Measurements from ENCODE around the gene SORCS1. TPM values are rescaled to one million over a fixed set of nuclear protein-coding genes. Genes with fewer than 3 reads are reported as not detected.

SORCS1 gene
- total RNA-seq, 1 experiment from 2014 or later = 0.11 TPM

DNA sequence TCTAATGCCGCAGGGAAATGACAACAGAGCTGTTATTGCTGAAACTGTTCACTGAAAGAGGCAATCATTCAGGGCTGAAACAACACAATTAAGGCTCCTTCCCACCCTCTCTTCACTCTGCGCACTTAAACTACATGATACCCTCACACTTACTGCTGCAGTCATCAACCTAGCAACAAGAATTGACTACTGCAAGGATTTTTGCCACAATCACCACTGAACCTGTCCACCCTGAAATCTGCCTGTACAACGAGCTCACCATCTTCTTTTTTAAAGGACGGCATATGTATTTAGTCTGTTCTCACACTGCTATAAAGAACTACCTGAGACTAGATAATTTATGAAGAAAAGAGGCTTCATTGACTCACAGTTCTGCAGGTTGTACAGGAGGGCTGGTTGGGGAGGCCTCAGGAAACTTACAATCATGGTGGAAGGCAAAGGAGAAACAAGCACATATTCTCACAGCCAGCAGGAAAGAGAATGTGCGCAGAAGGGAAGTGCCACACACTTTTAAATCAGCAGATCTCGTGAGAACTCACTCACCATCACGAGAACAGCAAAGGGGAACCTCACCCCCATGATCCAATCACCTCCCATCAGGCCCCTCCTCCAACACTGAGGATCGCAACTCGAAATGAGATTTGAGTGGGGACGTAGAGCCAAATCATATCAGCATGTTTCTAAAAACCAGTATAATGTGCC is 131.7 kb downstream of the SORCS1 start:
- H3K4me1 ChIP-seq (ENCODE audit: insufficient read depth, low read length) = no peaks in the 10 kb centered on the region
- H3K9me3 ChIP-seq (ENCODE audit: low read length) = no peaks in the 10 kb centered on the region
- no TSS peak for BruUV-seq (replicated peaks)
- intact Hi-C loops (cut with micrococcal nuclease) = no loop called here
- TF ChIP-seq, protein P1, sequence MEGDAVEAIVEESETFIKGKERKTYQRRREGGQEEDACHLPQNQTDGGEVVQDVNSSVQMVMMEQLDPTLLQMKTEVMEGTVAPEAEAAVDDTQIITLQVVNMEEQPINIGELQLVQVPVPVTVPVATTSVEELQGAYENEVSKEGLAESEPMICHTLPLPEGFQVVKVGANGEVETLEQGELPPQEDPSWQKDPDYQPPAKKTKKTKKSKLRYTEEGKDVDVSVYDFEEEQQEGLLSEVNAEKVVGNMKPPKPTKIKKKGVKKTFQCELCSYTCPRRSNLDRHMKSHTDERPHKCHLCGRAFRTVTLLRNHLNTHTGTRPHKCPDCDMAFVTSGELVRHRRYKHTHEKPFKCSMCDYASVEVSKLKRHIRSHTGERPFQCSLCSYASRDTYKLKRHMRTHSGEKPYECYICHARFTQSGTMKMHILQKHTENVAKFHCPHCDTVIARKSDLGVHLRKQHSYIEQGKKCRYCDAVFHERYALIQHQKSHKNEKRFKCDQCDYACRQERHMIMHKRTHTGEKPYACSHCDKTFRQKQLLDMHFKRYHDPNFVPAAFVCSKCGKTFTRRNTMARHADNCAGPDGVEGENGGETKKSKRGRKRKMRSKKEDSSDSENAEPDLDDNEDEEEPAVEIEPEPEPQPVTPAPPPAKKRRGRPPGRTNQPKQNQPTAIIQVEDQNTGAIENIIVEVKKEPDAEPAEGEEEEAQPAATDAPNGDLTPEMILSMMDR (conservative IDR thresholded peaks at IDR 0.05; ENCODE audit: low read depth, low read length) = no peak
- TF ChIP-seq EZH2 (IDR thresholded peaks at IDR 0.05; ENCODE audit: low read length, unreplicated experiment) = no peak
- TF ChIP-seq EZH2phosphoT487 (IDR thresholded peaks at IDR 0.05; ENCODE audit: borderline replicate concordance, low read length) = no peak
- H3K9me2 ChIP-seq (replicated peaks; ENCODE audit: low read length) = no peaks in the 10 kb centered on the region
- H4K20me1 ChIP-seq (ENCODE audit: low read length) = no peaks in the 10 kb centered on the region
- H2AFZ ChIP-seq (ENCODE audit: low read length) = no peak overlapping the region
- H3K79me2 ChIP-seq (ENCODE audit: low read length) = no peaks in the 10 kb centered on the region
- peaks cover 71% of the 10 kb centered on the region for H3K27me3 ChIP-seq (ENCODE audit: low read length)
- H3K9ac ChIP-seq (ENCODE audit: low read length) = no peak overlapping the region
- no peaks in the 10 kb centered on the region for H3K36me3 ChIP-seq (ENCODE audit: low read depth, low read length)
- CTCF ChIA-PET = no interaction called here
- H3K27ac ChIP-seq (ENCODE audit: low read length) = no peak overlapping the region
- DNase-seq = no peak
- H3F3A ChIP-seq (ENCODE audit: low read length, unreplicated experiment) = no peaks in the 10 kb centered on the region
- no peak overlapping the region for H3K4me3 ChIP-seq (ENCODE audit: low read length)
- ATAC-seq = no peak
- H3K4me2 ChIP-seq (ENCODE audit: low read length) = no peak overlapping the region
- POLR2A ChIA-PET (ENCODE audit: unreplicated experiment) = no interaction called here

DNA sequence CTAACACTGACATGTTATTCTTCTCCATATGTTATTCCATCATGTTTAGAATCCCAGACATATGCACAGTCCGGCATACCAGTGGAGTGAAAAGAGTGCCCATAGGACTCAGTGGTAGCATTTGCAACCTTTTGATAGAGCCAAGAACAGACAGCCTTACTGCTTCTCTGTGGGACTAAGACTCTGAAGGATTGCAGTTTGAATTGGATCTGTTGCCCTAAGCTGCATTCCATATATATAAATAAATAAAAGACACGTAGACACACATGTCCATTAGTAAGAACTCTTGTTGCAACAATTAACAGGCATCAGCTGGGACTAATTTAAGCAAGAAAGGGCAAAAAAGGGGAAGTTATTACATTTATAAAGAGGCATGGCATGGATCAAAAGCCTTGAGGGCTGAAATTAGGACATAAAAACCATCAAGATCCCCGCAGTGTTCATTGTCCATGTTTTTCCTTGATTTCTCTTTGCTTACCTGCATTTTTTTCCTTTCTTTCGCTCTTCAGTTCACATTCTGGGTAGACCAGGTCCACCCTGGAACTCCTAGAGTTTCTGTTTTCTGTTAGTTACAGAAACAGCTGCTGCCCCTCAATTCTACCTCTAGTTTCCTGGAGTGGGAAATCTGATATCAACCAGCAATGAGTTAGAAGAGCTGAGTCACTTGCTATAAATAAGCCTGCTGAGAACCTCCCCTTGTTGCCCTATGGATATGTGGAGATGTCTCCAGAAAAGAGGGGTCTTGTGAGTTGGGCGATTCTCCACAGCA is 132.4 kb downstream of the SORCS1 start:
- Histone ChIP-seq H3K4me3 (ENCODE audit: low read length) (no peak overlapping the region), H3K79me2 (ENCODE audit: low read length) (no peaks in the 10 kb centered on the region), H4K20me1 (ENCODE audit: low read length) (no peaks in the 10 kb centered on the region), H3K9me3 (ENCODE audit: low read length) (no peaks in the 10 kb centered on the region), H3K4me2 (ENCODE audit: low read length) (no peak overlapping the region), H3F3A (ENCODE audit: low read length, unreplicated experiment) (no peaks in the 10 kb centered on the region), H2AFZ (ENCODE audit: low read length) (no peak overlapping the region), H3K36me3 (ENCODE audit: low read depth, low read length) (no peaks in the 10 kb centered on the region), H3K27ac (ENCODE audit: low read length) (no peak overlapping the region), H3K9ac (ENCODE audit: low read length) (no peak overlapping the region), H3K4me1 (ENCODE audit: insufficient read depth, low read length) (no peaks in the 10 kb centered on the region), H3K9me2 (replicated peaks; ENCODE audit: low read length) (no peaks in the 10 kb centered on the region), H3K27me3 (ENCODE audit: low read length) (peaks cover 70% of the 10 kb centered on the region)
- CTCF ChIA-PET = no interaction called here
- DNase-seq (no peak), ATAC-seq (no peak)
- BruUV-seq (replicated peaks) = no TSS peak
- intact Hi-C loops (cut with micrococcal nuclease) = no loop called here
- TF ChIP-seq, protein P1 (conservative IDR thresholded peaks at IDR 0.05; ENCODE audit: low read depth, low read length) = no peak
- no peak for TF ChIP-seq EZH2phosphoT487 (IDR thresholded peaks at IDR 0.05; ENCODE audit: borderline replicate concordance, low read length)
- TF ChIP-seq EZH2 (IDR thresholded peaks at IDR 0.05; ENCODE audit: low read length, unreplicated experiment) = no peak
- POLR2A ChIA-PET (ENCODE audit: unreplicated experiment) = no interaction called here

DNA sequence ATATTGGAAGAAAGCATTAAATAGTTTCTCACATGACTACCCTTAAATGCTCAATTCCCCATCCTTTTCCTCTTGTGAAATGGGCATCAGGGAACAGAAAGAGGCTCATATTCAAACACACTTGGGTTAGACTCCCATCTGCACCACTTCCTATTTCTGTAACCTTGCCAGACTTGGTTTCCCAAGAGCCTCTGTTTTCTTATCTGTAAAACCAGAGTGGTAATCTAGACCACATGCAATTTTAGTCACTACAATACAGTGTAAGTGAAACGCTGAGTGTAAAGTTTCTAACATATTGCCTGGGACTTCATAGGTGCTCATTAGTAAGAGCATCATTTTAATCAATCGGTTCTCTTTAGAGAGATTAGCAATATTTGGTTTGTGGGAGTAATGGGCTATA is 136.3 kb downstream of the SORCS1 start:
- BruUV-seq (replicated peaks) = no TSS peak
- no peaks in the 10 kb centered on the region for H3K9me3 ChIP-seq (ENCODE audit: low read length)
- no peaks in the 10 kb centered on the region for H3K9me2 ChIP-seq (replicated peaks; ENCODE audit: low read length)
- no peaks in the 10 kb centered on the region for H3K79me2 ChIP-seq (ENCODE audit: low read length)
- no peak overlapping the region for H3K4me2 ChIP-seq (ENCODE audit: low read length)
- no peaks in the 10 kb centered on the region for H3K4me1 ChIP-seq (ENCODE audit: insufficient read depth, low read length)
- no peaks in the 10 kb centered on the region for H3K36me3 ChIP-seq (ENCODE audit: low read depth, low read length)
- H4K20me1 ChIP-seq (ENCODE audit: low read length) = no peaks in the 10 kb centered on the region
- no peaks in the 10 kb centered on the region for H3F3A ChIP-seq (ENCODE audit: low read length, unreplicated experiment)
- DNase-seq (no peak), ATAC-seq (no peak)
- POLR2A ChIA-PET (ENCODE audit: unreplicated experiment) = no interaction called here
- TF ChIP-seq EZH2phosphoT487 (IDR thresholded peaks at IDR 0.05; ENCODE audit: borderline replicate concordance, low read length) = no peak
- TF ChIP-seq EZH2 (IDR thresholded peaks at IDR 0.05; ENCODE audit: low read length, unreplicated experiment) = no peak
- TF ChIP-seq, protein P1 (conservative IDR thresholded peaks at IDR 0.05; ENCODE audit: low read depth, low read length) = no peak
- no peak overlapping the region for H3K9ac ChIP-seq (ENCODE audit: low read length)
- intact Hi-C loops (cut with micrococcal nuclease) = no loop called here
- no peak overlapping the region for H3K4me3 ChIP-seq (ENCODE audit: low read length)
- CTCF ChIA-PET = no interaction called here
- peaks cover 52% of the 10 kb centered on the region for H3K27me3 ChIP-seq (ENCODE audit: low read length)
- H2AFZ ChIP-seq (ENCODE audit: low read length) = no peak overlapping the region
- no peak overlapping the region for H3K27ac ChIP-seq (ENCODE audit: low read length)
